HCT116 (cell line): ENCODE data around the gene ABHD12B. TPM values are rescaled to one million over a fixed set of nuclear protein-coding genes. Genes with fewer than 3 reads are reported as not detected.
"Not testable (repeated sequence)": the region's sequence is repeated elsewhere in the genome, so short reads cannot be mapped to it uniquely, and the experiment has no call there.

Experiments used
- ATAC-seq: fragments of 200-7000 bp; cut with Tn5 transposase; 2 replicates; pipeline ENCODE4 v1.9.1; 2020; ENCODE audit warnings: mild to moderate bottlenecking, moderate library complexity
- BruUV-seq: library from RNA; stranded (reverse); fragments of 400-500 nt; replicated peaks from 2 replicates; lab custom pipeline; 2021; lab: Mats Ljungman, UMichigan
- CTCF ChIA-PET: fragments of 300-600 bp; sonication (Branson Sonifier 250); formaldehyde crosslinking; loops from one replicate; lab custom pipeline; 2021; ENCODE audit warnings: antibody characterized with exemption; lab: Charles Lee
- POLR2A ChIA-PET: fragments of 300-600, 350-600 bp; sonication (Branson Sonifier 250); formaldehyde crosslinking; loops from one replicate; lab custom pipeline; 2021; ENCODE audit warnings: antibody characterized with exemption; lab: Charles Lee
- RAD21 ChIA-PET, 2 experiments: fragments of 300-600 bp; sonication (Branson Sonifier 250); formaldehyde crosslinking; loops; one replicate each; lab custom pipeline; 2023; ENCODE audit warnings: low total read pairs in 2 of 2; ENCODE audit not compliant: uncharacterized antibody in 2 of 2, unreplicated experiment in 2 of 2, low non-redundant PET in 1 of 2; lab: Charles Lee
- DNase-seq: peaks from one replicate; pipeline ENCODE4 v3.0.0-alpha.2; 2010; ENCODE audit warnings: low read depth, low spot score
- H2AFZ ChIP-seq: fragments of 200-600 bp; shearing (Covaris generic), sonication (generic); 2 replicates; pipeline ENCODE4 v1.6.1; 2017; ENCODE audit warnings: low read depth, mixed run types, mixed read lengths, antibody characterized with exemption, low read length; ENCODE audit not compliant: poor library complexity, severe bottlenecking
- H3K27ac ChIP-seq: 2 replicates; pipeline ENCODE4 v1.5.1; 2012; ENCODE audit warnings: low read depth, low read length
- H3K27me3 ChIP-seq: fragments of 200-600 bp; sonication (generic); 2 replicates; pipeline ENCODE4 v1.6.1; 2016; ENCODE audit warnings: mixed run types, low read length, mixed read lengths; ENCODE audit not compliant: insufficient read depth
- H3K36me3 ChIP-seq, 2 experiments: fragments of 200-500 bp in 1 of 2; fragments of 200-600 bp in 1 of 2; sonication (Bioruptor generic) in 1 of 2; sonication (generic) in 1 of 2; 2 replicates each; pipeline versions ENCODE4 v1.5.1 to v1.6.1; 2014 to 2016; ENCODE audit warnings: low read length in 2 of 2, inconsistent platforms in 1 of 2, mixed read lengths in 1 of 2, mixed run types in 1 of 2; ENCODE audit not compliant: insufficient read depth in 2 of 2, control insufficient read depth in 1 of 2
- H3K4me1 ChIP-seq, 2 experiments: fragments of 200-600 bp in 1 of 2; sonication (generic) in 1 of 2; 2 replicates each; pipeline versions ENCODE4 v1.5.1 to v1.6.1; 2012 to 2017; ENCODE audit warnings: low read length in 2 of 2, inconsistent platforms in 1 of 2, mild to moderate bottlenecking in 1 of 2, mixed read lengths in 1 of 2, mixed run types in 1 of 2, moderate library complexity in 1 of 2; ENCODE audit not compliant: insufficient read depth in 2 of 2, control insufficient read depth in 1 of 2
- H3K4me2 ChIP-seq: fragments of 200-600 bp; sonication (generic); 2 replicates; pipeline ENCODE4 v1.6.1; 2017; ENCODE audit warnings: mixed run types, low read length, mixed read lengths
- H3K4me3 ChIP-seq, 2 experiments: fragments of 200-600 bp in 1 of 2; sonication (generic) in 1 of 2; replicated peaks in 1 of 2; 2 replicates each; pipeline ENCODE4 v1.5.1; 2011 to 2016; ENCODE audit warnings: low read length in 2 of 2, control low read depth in 1 of 2, low read depth in 1 of 2, mild to moderate bottlenecking in 1 of 2, mixed read lengths in 1 of 2, mixed run types in 1 of 2
- H3K79me2 ChIP-seq: fragments of 200-600 bp; sonication (generic); 2 replicates; pipeline ENCODE4 v1.6.1; 2017; ENCODE audit warnings: mild to moderate bottlenecking, mixed run types, low read length, moderate library complexity, mixed read lengths; ENCODE audit not compliant: insufficient read depth
- H3K9ac ChIP-seq: fragments of 200-600 bp; sonication (generic); 2 replicates; pipeline ENCODE4 v1.6.1; 2016; ENCODE audit warnings: low read length, mixed read lengths
- H3K9me2 ChIP-seq: fragments of 200-600 bp; sonication (generic), shearing (Covaris generic); 2 replicates; pipeline ENCODE4 v1.6.1; 2017; ENCODE audit warnings: mixed run types, mild to moderate bottlenecking, moderate library complexity; ENCODE audit not compliant: insufficient read depth
- H3K9me3 ChIP-seq, 2 experiments: fragments of 200-500 bp in 1 of 2; fragments of 200-600 bp in 1 of 2; sonication (Bioruptor generic) in 1 of 2; sonication (generic) in 1 of 2; 2 replicates each; pipeline ENCODE4 v1.6.1; 2014 to 2017; ENCODE audit warnings: low read length in 2 of 2, mixed read lengths in 2 of 2, inconsistent platforms in 1 of 2, low read depth in 1 of 2, mild to moderate bottlenecking in 1 of 2, mixed run types in 1 of 2, moderate library complexity in 1 of 2; ENCODE audit not compliant: control insufficient read depth in 1 of 2, insufficient read depth in 1 of 2
- H4K20me1 ChIP-seq: fragments of 200-600 bp; sonication (generic), shearing (Covaris generic); 2 replicates; pipeline ENCODE4 v1.6.1; 2017; ENCODE audit warnings: mixed run types, mild to moderate bottlenecking, moderate library complexity; ENCODE audit not compliant: insufficient read depth
- EGR1 ChIP-seq: IDR thresholded peaks from 2 replicates; pipeline ENCODE4 v1.6.1; 2012; ENCODE audit warnings: low read depth
- ELF1 ChIP-seq: IDR thresholded peaks from 2 replicates; pipeline ENCODE4 v1.6.1; 2012; ENCODE audit warnings: low read depth, borderline replicate concordance
- FOSL1 ChIP-seq: IDR thresholded peaks from 2 replicates; pipeline ENCODE4 v1.6.1; 2012; ENCODE audit warnings: low read depth
- JUND ChIP-seq: IDR thresholded peaks from 2 replicates; pipeline ENCODE4 v1.6.1; 2012
- RAD21 ChIP-seq: IDR thresholded peaks from 2 replicates; pipeline ENCODE4 v1.6.1; 2012; ENCODE audit warnings: low read depth, mild to moderate bottlenecking
- YY1 ChIP-seq: IDR thresholded peaks from 2 replicates; pipeline ENCODE4 v1.6.1; 2011; ENCODE audit warnings: low read length, low read depth, moderate library complexity, mild to moderate bottlenecking; ENCODE audit not compliant: insufficient replicate concordance; ENCODE audit errors: extremely low read depth
- ZBTB33 ChIP-seq: IDR thresholded peaks from 2 replicates; pipeline ENCODE4 v1.6.1; 2011; ENCODE audit warnings: mild to moderate bottlenecking, low read length, moderate library complexity; ENCODE audit not compliant: insufficient replicate concordance; ENCODE audit errors: extremely low read depth
- intact Hi-C: fragments of 100-400 bp; cut with micrococcal nuclease; formaldehyde crosslinking; loops from 2 replicates; pipeline ENCODE4 v1.10.0; 2022
- total RNA-seq: library from RNA; stranded (reverse); gene quantifications from one replicate; pipeline ENCODE4 v1.2.1, GENCODE V29; 2021; ENCODE audit not compliant: unreplicated experiment
- TF ChIP-seq, protein P1 (sequence below): IDR thresholded peaks from 2 replicates; pipeline ENCODE4 v1.6.1; 2012; ENCODE audit warnings: low read depth
- TF ChIP-seq, protein P2 (sequence below): IDR thresholded peaks from 2 replicates; pipeline ENCODE4 v1.6.1; 2012

Gene ABHD12B
- total RNA-seq, 1 experiment from 2014 or later: 0.74 TPM

DNA sequence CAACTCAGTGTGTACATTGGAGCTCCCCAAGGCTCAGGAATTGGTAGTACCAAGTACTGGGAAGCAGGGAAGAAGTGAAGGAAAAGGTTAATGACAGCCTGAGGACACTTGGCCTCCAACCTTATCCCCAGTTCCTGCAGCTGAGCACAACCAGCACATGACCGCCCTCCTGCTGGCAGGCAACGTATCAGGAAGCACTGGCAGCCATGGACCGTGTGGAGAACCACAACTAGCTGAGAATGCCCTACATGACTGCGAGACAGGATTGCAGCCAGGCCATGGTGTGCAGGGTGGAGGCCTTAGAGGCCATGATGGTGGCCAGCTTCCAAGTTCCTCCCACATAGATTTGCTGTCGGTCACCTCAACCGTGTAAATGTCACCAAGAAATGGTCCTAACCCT lies 45.6 kb downstream of the ABHD12B start:
- ATAC-seq (no peak), DNase-seq (no peak)
- Histone ChIP-seq H3K9ac (no peak overlapping the region), H3K9me3 (no peaks in the 10 kb centered on the region), H4K20me1 (no peaks in the 10 kb centered on the region), H3K27me3 (no peaks in the 10 kb centered on the region), H3K4me2 (no peak overlapping the region), H3K9me2 (no peaks in the 10 kb centered on the region), H3K4me1 (no peaks in the 10 kb centered on the region), H3K27ac (no peak overlapping the region), H3K36me3 (peaks cover 57 to 71% of the 10 kb centered on the region in 2 experiments), H3K4me3 (no peak overlapping the region), H3K79me2 (no peaks in the 10 kb centered on the region), H2AFZ (no peak overlapping the region)
- ChIA-PET POLR2A (no interaction called here), CTCF (no interaction called here), RAD21 (no interaction called here)
- no TSS peak for BruUV-seq
- TF ChIP-seq, protein P1, sequence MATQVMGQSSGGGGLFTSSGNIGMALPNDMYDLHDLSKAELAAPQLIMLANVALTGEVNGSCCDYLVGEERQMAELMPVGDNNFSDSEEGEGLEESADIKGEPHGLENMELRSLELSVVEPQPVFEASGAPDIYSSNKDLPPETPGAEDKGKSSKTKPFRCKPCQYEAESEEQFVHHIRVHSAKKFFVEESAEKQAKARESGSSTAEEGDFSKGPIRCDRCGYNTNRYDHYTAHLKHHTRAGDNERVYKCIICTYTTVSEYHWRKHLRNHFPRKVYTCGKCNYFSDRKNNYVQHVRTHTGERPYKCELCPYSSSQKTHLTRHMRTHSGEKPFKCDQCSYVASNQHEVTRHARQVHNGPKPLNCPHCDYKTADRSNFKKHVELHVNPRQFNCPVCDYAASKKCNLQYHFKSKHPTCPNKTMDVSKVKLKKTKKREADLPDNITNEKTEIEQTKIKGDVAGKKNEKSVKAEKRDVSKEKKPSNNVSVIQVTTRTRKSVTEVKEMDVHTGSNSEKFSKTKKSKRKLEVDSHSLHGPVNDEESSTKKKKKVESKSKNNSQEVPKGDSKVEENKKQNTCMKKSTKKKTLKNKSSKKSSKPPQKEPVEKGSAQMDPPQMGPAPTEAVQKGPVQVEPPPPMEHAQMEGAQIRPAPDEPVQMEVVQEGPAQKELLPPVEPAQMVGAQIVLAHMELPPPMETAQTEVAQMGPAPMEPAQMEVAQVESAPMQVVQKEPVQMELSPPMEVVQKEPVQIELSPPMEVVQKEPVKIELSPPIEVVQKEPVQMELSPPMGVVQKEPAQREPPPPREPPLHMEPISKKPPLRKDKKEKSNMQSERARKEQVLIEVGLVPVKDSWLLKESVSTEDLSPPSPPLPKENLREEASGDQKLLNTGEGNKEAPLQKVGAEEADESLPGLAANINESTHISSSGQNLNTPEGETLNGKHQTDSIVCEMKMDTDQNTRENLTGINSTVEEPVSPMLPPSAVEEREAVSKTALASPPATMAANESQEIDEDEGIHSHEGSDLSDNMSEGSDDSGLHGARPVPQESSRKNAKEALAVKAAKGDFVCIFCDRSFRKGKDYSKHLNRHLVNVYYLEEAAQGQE: no peak
- TF ChIP-seq, protein P2, sequence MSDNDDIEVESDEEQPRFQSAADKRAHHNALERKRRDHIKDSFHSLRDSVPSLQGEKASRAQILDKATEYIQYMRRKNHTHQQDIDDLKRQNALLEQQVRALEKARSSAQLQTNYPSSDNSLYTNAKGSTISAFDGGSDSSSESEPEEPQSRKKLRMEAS: no peak
- TF ChIP-seq JUND (no peak), FOSL1 (no peak), ZBTB33 (no peak), EGR1 (no peak), ELF1 (no peak), YY1 (no peak), RAD21 (no peak)
- intact Hi-C loops: no loop called here

GRCh38 chr14:50919524-50919923 lies 47.7 kb downstream of the ABHD12B start:
- H4K20me1 ChIP-seq, BruUV-seq: not testable (repeated sequence)

More at GRCh38 chr14:50919524-50919923, 47.7 kb downstream of the ABHD12B start:
- H3K79me2 ChIP-seq, ATAC-seq, intact Hi-C loops, POLR2A ChIA-PET, RAD21 ChIA-PET, H3K27me3 ChIP-seq, CTCF ChIA-PET, H3K4me3 ChIP-seq, H3K9ac ChIP-seq, H3K9me3 ChIP-seq, H3K4me2 ChIP-seq, DNase-seq, H2AFZ ChIP-seq, H3K9me2 ChIP-seq, H3K27ac ChIP-seq, H3K4me1 ChIP-seq: not testable (repeated sequence)
- H3K36me3 ChIP-seq: peaks cover 59 to 82% of the 10 kb centered on the region in 2 experiments
